Fibroblast of pulmonary artery (primary cell): Measurements from ENCODE around the gene H1-8.

ENCODE experiments used
- DNase-seq: peaks from one replicate; pipeline ENCODE4 v3.0.0-alpha.2; 2010; ENCODE audit warnings: low read depth
- H3K4me3 ChIP-seq: replicated peaks from 2 replicates; pipeline ENCODE4 v1.5.1; 2011; ENCODE audit warnings: low read depth, mild to moderate bottlenecking, control low read depth, low read length, moderate library complexity
- CTCF ChIP-seq: IDR thresholded peaks from 2 replicates; pipeline ENCODE4 v1.5.1; 2011; ENCODE audit warnings: mild to moderate bottlenecking, control low read depth, low read length, inconsistent platforms; ENCODE audit errors: missing control alignments

Gene H1-8

DNA sequence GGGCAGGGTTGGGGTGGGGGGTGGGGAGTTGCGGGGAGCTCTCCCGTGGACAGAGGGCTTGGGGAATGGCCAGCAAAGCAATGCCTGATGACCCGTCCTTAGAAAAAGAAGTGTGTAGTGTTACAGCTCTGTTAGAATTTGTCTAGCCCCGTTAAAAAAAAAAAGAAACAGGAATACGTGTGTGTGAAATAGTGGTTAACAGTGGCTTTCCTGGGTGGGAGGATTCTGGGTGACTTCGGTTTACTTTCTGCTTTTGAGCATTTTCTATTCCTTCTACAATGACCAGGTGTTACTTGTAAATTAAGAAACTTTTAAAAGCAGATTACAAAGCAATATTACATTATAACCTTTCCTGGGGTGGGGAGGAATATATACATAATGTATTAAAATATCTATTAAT is 25.0 kb downstream of the H1-8 start:
- no peak for TF ChIP-seq CTCF
- no peak overlapping the region for H3K4me3 ChIP-seq
- no peak for DNase-seq

DNA sequence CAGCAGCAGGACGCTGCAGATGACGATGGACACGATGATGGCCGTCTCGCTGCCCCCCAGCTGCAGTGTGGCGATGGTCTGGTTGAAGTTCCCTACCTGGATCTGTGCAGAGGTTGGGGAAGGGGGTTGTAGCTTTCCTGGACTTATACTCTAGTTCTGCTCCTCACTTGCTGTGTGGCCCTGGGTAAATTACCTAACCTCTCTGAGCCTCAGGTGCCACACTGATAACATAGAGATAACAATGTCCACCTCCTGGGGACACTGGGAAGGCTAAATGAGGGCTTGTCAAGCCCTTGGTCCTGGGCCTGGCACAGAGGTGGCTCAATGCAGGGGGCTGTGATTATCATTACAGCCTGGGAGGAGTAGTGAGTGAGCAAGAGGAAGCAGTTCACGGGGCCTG is 26.9 kb downstream of the H1-8 start:
- no peak for DNase-seq
- H3K4me3 ChIP-seq, result no peak overlapping the region
- no peak for TF ChIP-seq CTCF

DNA sequence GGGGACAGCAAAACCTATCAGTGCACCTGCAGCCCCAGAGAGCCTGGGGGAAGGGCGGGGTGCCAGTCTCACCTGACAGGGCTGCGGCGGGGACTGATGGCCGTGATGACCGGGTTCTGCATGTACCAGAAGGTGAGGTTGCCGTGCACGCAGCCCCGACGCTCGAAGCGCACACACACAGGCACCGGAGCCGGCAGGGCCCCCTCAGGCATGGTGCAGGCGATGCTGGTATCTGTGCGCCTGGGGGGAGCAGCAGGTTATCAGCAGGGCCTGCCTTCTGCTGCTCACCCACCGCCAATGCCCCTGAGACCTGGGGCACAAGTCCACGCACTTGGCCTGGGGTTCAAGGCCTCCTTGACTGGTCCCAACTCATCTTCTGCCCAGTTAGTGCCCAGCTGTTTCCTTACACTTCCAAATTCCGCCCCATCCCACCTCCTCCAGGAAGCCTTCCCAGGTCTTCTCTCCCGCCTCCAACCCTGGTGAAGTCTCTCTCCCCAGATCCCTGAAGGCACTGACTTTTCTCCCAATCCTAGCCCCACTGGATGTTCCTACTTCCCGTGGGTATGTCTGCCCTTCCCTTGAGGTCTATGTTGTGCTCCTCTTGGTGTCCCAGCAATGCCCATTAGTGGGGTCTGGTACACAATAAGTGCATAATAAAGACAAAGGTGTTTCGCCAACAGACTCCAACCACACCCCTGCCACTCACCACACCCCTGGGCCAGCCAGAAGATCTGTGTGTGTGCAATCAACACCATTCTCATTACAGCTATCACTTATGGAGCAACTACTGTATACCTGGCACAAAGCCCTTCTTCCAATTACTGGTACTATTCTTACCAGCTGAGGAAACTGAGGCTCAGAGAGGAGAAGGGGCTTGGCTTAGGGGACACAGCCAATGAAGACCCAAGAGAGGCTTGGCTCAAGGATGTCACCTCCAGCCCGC is 28.9 kb downstream of the H1-8 start:
- DNase-seq, result no peak
- no peak for TF ChIP-seq CTCF
- H3K4me3 ChIP-seq, result no peak overlapping the region

DNA sequence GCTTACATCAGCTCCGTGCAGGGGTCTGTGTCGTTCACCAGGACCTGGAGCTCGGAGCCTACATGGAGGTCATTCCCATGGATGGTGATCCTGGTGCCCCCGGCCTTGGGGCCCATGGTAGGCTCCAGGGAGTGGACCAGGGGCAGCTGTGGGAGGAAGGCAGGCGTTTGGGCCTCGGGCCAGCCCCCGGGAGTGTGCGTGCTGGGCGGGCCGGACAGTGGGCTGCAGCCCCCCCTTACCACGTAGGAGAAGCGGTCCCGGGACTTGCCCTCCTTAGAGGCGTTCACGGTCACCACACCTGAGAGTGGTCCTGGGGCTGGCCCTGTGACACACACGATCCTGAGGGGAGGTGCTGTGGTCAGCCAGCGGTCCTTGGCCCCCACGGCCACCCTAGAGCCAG is 29.6 kb downstream of the H1-8 start:
- no peak for TF ChIP-seq CTCF
- no peak overlapping the region for H3K4me3 ChIP-seq
- DNase-seq, result no peak

GRCh38 chr3:129573493-129573892 is 30.5 kb downstream of the H1-8 start:
- H3K4me3 ChIP-seq, result no peak overlapping the region
- no peak for DNase-seq
- no peak for TF ChIP-seq CTCF

DNA sequence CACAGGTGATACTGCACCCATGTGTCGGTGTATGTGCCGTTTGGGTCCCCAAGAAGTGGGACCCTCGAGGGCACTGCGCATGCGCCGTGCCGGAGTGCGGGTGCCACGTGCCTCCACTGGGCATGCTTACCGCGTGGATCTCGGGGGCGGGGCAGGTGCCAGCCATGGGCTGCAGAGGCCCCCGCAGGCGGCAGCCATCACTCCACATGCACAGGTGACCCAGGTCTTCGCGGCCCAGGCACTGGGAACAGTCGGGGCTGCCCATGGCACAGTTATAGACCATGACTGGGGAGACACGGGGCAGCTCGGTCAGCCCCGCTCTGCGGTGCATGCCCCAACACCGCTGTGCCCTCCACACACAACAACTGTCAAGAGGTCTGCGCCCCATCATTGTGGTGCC is 31.2 kb downstream of the H1-8 start:
- no peak overlapping the region for H3K4me3 ChIP-seq
- no peak for TF ChIP-seq CTCF
- no peak for DNase-seq
